PFSK-1 (cell line): ENCODE data around the gene VARS2.

ENCODE experiments used
- POLR2AphosphoS5 ChIP-seq: IDR thresholded peaks from 2 replicates; pipeline ENCODE4 v1.6.1; 2012; ENCODE audit warnings: low read depth, mild to moderate bottlenecking, control low read depth, low read length, moderate library complexity
- REST ChIP-seq, 2 experiments: IDR thresholded peaks; 2 replicates each; pipeline versions ENCODE4 v1.6.1 to v1.8.0; 2011 to 2012; ENCODE audit warnings: low read depth in 2 of 2, low read length in 2 of 2, control low read depth in 1 of 2, inconsistent platforms in 1 of 2, mild to moderate bottlenecking in 1 of 2, moderate library complexity in 1 of 2; ENCODE audit not compliant: insufficient read depth in 1 of 2
- SIN3A ChIP-seq: IDR thresholded peaks from 2 replicates; pipeline ENCODE4 v1.6.1; 2012; ENCODE audit warnings: mild to moderate bottlenecking, low read length, moderate library complexity, borderline replicate concordance; ENCODE audit not compliant: insufficient read depth
- TAF1 ChIP-seq: IDR thresholded peaks from 2 replicates; pipeline ENCODE4 v1.6.1; 2012; ENCODE audit warnings: low read length, control low read depth, borderline replicate concordance; ENCODE audit not compliant: insufficient read depth

- TF ChIP-seq REST (IDR thresholded peaks at IDR 0.05; ENCODE audit: insufficient read depth in 1 of 2, low read depth in 2 of 2, low read length in 2 of 2), result no peak
- no peak for TF ChIP-seq TAF1
- no peak for TF ChIP-seq POLR2AphosphoS5
- no peak for TF ChIP-seq SIN3A
Observed at GRCh38 chr6:30894935-30895334, 19.1 kb upstream of the VARS2 start.
